GM23338 (cell line): Measurements from ENCODE around the gene AGPAT3.

ENCODE experiments used
- CREB1 ChIP-seq: fragments of 250-450 bp; sonication (Bioruptor Pico); IDR thresholded peaks from 2 replicates; pipeline ENCODE4 v1.5.0; 2020; ENCODE audit warnings: low read depth, mild to moderate bottlenecking, moderate library complexity
- CTCF ChIP-seq, 2 experiments: fragments of 200-600 bp in 1 of 2; sonication (generic) in 1 of 2; conservative IDR thresholded peaks; 2 replicates each; pipeline versions ENCODE4 v1.5.1 to v1.6.1; 2016 to 2017; ENCODE audit warnings: antibody characterized with exemption in 2 of 2, low read depth in 2 of 2, mild to moderate bottlenecking in 2 of 2, moderate library complexity in 1 of 2
- ETS1 ChIP-seq: IDR thresholded peaks from 2 replicates; pipeline ENCODE4 v1.6.1; 2016; ENCODE audit warnings: antibody characterized with exemption
- EZH2 ChIP-seq: fragments of 200-600 bp; sonication (generic); IDR thresholded peaks from one replicate; pipeline ENCODE4 v1.8.0; 2017; ENCODE audit warnings: antibody characterized with exemption, mild to moderate bottlenecking, low read depth; ENCODE audit not compliant: unreplicated experiment
- EZH2phosphoT487 ChIP-seq: fragments of 200-600 bp; sonication (generic); IDR thresholded peaks from one replicate; pipeline ENCODE4 v1.8.1; 2018; ENCODE audit warnings: antibody characterized with exemption; ENCODE audit not compliant: unreplicated experiment
- JUNB ChIP-seq: IDR thresholded peaks from one replicate; pipeline ENCODE4 v1.6.1; 2016; ENCODE audit warnings: antibody characterized with exemption; ENCODE audit not compliant: unreplicated experiment
- NANOG ChIP-seq: IDR thresholded peaks from 2 replicates; pipeline ENCODE4 v1.6.1; 2016; ENCODE audit warnings: antibody characterized with exemption, borderline replicate concordance
- POLR2AphosphoS5 ChIP-seq: IDR thresholded peaks from 2 replicates; pipeline ENCODE4 v1.6.1; 2016; ENCODE audit warnings: antibody characterized with exemption, low read depth
- REST ChIP-seq: IDR thresholded peaks from one replicate; pipeline ENCODE4 v1.6.1; 2018; ENCODE audit warnings: antibody characterized with exemption; ENCODE audit not compliant: unreplicated experiment
- STAT1 ChIP-seq: IDR thresholded peaks from one replicate; pipeline ENCODE4 v1.6.1; 2016; ENCODE audit warnings: antibody characterized with exemption; ENCODE audit not compliant: unreplicated experiment
- ZNF114 ChIP-seq: fragments of 250-450 bp; sonication (Bioruptor Pico); IDR thresholded peaks from 2 replicates; pipeline ENCODE4 v1.5.0; 2020; ENCODE audit warnings: mild to moderate bottlenecking, moderate library complexity
- ZNF331 ChIP-seq: fragments of 250-450 bp; sonication (Bioruptor Pico); IDR thresholded peaks from 2 replicates; pipeline ENCODE4 v1.5.0; 2020; ENCODE audit warnings: low read depth, mild to moderate bottlenecking, moderate library complexity
- ZNF462 ChIP-seq: fragments of 250-450 bp; sonication (Bioruptor Pico); IDR thresholded peaks from 2 replicates; pipeline ENCODE4 v1.5.0; 2020; ENCODE audit warnings: mild to moderate bottlenecking, moderate library complexity

GRCh38 chr21:43864313-43864961 lies 586 bp upstream of the AGPAT3 start:
- TF ChIP-seq CTCF (conservative IDR thresholded peaks at IDR 0.05; ENCODE audit: low read depth in 2 of 2) (no peak), REST (no peak), POLR2AphosphoS5 (peak; percentile 56; the same call in 1 of the 2 replicates), EZH2phosphoT487 (no peak), EZH2 (no peak), ZNF114 (no peak), JUNB (no peak), ETS1 (no peak), ZNF462 (CRISPR knock-in tag) (no peak), NANOG (no peak), CREB1 (CRISPR knock-in tag) (no peak), STAT1 (no peak), ZNF331 (no peak)
